Right kidney (tissue), 9 donors: ENCODE measurements around the gene NOXRED1.
"Not testable (repeated sequence)": the region's sequence is repeated elsewhere in the genome, so short reads cannot be mapped to it uniquely, and the experiment has no call there.

Source experiments
- DNase-seq: peaks from one replicate; pipeline ENCODE4 v3.0.0-alpha.2; 2016
- long read RNA-seq, 8 donors: transcript quantifications; one replicate each; lab custom pipeline, GENCODE V29; 2026

The NOXRED1 gene
- long read RNA-seq, donor 1 = 0 reads
- long read RNA-seq, donor 2 = 0 reads
- long read RNA-seq, donor 3 = 0 reads
- long read RNA-seq, donor 4 = 0 reads
- long read RNA-seq, donor 5 = 0 reads
- long read RNA-seq, donor 6 = 0 reads
- long read RNA-seq, donor 7 = 0 reads
- long read RNA-seq, donor 8 = 0 reads

DNA sequence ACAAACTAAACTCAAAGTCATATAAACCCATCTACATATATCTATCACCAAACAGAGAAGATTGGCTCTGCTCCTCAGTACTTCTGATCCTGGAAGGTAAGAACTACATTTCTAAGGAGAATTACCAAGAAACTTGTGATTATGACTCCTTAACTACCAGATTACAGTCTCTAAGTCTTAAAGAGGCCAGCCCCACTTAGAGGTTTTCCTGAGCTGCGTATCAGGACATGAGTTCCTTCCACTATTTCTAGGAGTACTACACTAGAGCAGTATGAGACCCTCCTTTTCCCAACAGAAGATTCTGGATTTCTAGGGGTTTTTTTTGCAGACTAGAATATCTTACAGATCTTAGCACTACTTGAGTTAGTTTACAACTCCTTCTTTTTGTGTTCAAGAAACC is at the start of gene NOXRED1:
TSS of gene NOXRED1 (minus strand) at position 101 of the 400 bp plus-strand sequence. CDS start 634 bp downstream, outside the sequence.
- no peak for DNase-seq

DNA sequence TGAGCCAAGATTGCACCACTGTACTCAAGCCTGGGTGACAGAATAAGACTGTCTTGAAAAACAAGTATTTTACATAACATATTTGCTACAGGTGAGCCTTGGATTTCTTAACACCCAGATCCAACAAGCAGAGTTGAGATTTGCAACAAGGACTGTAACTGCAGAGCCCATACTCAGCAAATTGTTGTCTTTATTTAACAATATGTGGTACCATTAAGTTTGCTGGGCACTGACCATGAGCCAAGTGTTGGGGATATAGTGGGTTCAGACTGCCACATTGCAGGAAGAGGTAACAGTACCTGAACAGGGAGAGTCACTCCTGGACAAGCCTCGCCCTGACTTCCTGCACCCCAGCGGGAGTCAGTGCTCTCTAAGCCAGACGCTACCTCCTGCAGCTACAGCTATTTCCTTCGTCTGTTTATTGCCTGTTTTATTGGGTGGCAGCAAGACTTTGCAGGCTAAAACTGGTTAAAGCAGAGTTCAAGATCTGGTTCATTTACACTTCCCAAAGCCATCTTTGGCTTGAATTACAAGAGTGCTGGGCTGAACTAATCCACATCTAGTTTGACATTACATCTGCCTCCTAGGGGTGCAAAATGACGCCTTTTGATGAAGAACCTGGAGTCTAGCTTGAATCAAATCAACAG is 47.0 kb upstream of the NOXRED1 start:
- DNase-seq = no peak

DNA sequence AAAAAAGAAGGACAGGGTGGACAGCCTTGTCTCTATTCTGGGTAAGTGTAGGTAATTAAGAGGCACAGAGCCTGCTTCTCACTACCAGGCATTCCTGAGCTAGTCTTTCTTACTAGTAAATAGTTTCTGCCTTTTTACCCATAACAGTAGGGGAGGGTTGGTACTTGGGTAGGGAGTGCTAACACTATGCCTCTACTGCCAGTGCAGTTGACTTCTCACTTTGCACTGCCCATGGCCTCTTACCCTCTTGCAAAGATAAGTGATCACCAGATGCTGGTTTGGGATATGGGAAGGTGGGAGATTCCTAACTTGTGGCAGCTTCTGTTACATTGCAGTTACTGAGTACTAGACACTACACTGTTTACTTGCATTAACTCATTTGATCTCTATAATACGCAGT is 46.2 kb upstream of the NOXRED1 start:
- no peak for DNase-seq

DNA sequence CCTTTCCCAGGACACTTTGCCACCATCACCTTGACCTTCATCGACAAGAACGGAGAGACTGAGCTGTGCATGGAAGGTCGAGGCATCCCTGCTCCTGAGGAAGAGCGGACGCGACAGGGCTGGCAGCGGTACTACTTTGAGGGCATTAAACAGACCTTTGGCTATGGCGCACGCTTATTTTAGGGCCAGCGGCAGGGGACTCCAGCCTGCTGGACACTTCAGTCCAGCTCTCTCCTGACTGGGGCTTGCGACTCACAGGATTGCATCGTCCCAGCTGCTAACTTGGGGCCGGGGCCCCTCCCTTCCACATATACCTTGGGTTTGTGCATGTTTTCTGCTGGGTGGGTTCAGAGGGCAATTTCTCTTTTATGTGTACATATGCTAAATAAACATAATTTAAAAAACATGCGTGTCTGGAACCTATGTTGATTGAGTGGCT is 45.8 kb upstream of the NOXRED1 start:
- DNase-seq = no peak

- DNase-seq = no peak
These were observed 44.5 kb upstream of the NOXRED1 start for GRCh38 chr14:77467801-77468200.

DNA sequence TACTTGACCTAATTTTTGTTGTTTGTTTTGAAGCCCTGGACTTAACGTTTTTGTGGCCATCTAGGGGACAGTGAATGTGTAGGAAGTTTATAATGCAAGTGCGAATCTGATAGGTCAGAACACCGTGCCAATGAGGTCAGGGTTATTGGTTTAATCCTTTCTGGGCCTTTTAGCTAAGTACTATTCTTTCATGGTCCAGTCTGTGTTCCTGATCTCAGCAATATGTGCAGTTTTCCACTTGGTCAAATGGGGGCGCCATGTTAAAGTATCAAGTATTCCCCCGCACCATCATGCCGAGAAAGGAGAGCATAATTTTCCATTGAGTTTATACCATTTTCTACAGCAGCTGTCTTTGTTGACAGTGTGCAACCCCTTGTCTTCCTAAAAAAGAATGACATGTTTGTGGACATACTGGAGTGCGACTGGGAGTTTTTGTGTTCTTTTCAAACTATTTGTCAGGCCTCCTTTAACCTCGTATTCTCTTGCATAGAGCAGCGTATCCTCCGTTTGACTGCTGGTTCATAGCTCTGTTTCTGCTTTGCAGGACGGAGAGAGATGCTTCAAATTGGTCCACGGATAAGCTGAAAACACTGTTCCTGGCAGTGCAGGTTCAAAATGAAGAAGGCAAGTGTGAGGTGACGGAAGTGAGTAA is 35.9 kb upstream of the NOXRED1 start:
- peak; percentile 21 for DNase-seq

DNA sequence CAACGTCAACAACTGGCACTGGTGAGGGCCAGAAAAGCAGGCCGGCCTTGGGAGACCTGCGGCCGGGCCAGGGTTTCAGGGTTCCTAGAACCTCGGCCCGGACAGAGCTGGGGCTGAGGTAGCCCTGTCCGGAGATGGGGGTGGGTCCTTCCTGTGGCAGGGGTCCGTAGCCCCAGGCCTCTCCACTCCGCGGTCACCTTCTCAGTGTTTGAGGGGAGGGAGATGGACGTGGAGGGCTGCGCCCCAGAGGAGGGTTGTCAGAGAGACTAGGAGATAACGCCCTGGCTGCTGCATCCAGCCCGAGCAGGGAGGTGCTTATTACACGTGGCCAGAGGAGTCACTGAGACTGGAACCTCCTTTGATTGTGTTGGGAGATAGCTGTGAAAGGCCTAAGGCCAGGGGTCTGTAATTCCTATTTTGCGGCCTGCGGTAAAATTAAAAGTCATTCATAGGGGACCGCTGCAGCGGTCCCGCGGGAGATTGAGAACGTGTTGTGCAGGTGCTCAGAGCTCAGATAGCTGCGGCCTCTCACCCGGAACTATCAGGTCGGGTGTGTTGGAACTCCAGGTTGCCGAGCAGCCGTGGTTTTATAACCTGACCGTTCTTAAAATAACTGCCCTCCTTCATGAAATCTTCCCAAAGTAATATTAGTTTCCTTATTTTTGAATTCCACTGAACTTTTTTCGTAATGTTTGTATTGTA is 35.1 kb upstream of the NOXRED1 start:
- peak; percentile 83 for DNase-seq

- peak; percentile 99 for DNase-seq
These were observed 34.4 kb upstream of the NOXRED1 start, which contains the start of the genes AHSA1 and VIPAS39 for GRCh38 chr14:77457522-77458248. TSS of gene AHSA1 (plus strand) at chr14:77458093. CDS start at chr14:77458190, 97 bp downstream. TSS of gene VIPAS39 (minus strand) at chr14:77457601. CDS start at chr14:77454102, 3,499 bp downstream.

GRCh38 chr14:77457115-77457521 is 33.8 kb upstream of the NOXRED1 start:
- DNase-seq = no peak

DNA sequence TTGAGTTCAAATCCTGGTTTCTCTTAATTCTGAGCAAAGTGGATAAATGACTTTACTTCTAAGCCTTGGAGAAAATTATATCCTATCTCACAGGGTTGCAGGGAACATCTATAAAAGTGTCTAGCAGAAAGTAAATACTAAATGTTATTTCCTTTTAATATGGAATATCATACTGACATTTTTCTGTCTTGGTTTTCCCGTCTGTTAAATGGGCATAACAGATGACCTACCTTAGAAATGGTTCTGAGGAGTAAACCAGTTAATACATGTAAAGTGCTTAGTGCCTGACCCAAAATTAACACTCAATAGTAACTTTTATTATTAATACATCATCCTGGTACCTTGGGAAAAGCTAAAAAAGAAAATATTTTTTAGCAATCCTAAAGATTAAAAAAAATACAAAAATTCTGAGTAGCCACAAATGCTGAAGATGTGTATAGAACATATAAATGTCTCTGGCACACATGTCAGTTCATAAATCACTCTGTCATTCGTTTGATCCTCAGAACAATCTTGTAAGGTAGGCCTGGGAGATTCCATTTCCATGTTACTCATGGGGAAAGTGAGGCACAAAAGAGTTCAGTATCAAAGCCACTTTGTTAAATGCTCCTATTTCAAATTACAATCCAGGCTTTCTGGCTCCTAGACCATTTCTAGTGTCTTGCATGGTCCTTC is 32.8 kb upstream of the NOXRED1 start:
- DNase-seq = no peak

GRCh38 chr14:77442196-77442595 is 18.9 kb upstream of the NOXRED1 start:
- DNase-seq = no peak

- DNase-seq = no peak
These were observed 16.5 kb upstream of the NOXRED1 start for GRCh38 chr14:77439861-77440260.

DNA sequence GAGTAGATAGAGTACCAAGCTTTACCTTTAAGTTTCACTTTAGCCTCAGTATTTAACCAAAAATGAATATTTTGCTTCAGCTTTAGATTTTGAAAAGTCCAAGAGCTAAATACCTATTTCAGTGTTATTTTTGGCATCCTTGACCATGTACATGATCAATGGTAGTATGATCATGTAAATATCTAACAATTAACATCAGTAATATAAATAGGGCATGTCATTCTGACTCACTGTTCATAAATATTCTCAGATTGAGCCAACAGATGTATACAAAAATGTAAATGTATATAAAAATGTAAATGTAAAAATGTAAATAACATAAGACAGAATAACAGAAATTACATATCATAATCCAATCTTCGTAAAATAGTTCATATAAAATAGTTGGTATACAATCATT is 15.3 kb upstream of the NOXRED1 start:
- DNase-seq = no peak

DNA sequence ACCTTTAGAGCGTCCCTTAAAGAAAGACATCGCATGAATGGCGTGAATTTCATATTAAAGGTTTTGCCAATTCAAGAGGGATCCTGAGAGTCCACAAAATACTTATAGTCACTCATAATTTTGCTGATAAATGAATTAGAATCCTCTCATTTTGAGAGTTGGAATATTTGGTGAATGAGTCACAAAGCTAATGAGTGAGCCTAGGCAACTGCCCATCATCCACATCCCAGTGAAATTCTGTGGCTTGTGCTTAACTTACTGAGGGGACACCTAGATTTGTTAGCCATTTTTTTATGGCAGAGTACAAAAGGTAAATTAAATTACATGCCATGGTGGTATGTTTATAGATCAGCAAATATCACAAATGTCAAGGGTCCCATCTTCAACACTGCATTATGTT is 12.7 kb upstream of the NOXRED1 start:
- no peak for DNase-seq

- no peak for DNase-seq
These were observed 3.1 kb upstream of the NOXRED1 start for GRCh38 chr14:77426396-77426795.

GRCh38 chr14:77424862-77425261 is 1.5 kb upstream of the NOXRED1 start:
- DNase-seq = no peak

DNA sequence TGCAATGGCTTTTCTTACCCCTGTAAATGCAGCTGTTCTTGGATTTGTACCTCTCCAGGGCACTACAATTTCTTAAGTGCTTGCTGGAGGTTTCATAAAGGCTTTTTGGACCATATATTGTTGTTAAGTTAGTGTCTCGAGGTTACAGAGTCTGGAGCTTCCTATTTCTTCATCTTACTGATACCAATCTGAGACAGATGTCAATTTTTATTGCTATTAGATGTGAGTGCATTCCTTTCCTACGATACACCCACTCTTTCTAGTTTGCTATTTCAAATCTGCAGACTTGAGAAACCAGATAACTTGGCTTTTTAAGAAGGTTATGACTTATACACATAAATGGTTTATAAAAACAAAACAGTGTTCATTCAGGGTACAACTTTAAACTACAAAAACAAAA is 2.1 kb downstream of the NOXRED1 start:
- DNase-seq = no peak

DNA sequence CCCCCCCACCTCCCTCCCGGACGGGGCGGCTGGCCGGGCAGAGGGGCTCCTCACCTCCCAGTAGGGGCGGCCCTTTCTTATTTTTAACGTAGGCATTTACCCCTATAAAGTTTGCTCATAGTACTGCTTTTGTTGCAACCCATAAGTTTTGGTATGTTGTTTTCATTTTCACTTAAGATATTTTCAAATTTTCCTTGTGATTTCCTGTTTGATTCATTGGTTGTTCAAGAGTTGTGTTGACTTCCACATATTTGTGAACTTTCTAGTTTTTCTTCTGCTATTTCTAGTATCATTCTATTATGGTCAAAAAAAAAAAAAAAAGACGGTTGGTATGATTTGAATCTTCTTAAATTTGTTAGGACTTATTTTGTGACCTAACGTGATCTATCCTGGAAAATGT is 6.5 kb downstream of the NOXRED1 start:
- no peak for DNase-seq

DNA sequence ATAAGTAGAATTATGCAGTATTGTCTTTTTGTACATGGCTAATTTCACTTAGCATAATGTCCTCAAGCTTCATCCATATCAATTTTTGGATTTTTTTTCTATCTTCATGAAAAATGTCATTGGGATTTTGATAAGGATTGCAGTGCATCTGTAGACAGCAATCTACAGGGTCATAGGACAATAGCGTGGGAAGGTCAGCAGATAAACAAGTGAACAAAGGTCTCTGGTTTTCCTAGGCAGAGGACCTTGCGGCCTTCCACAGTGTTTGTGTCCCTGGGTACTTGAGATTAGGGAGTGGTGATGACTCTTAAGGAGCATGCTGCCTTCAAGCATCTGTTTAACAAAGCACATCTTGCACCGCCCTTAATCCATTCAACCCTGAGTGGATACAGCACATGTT is 7.2 kb downstream of the NOXRED1 start:
- DNase-seq = not testable (repeated sequence)

DNA sequence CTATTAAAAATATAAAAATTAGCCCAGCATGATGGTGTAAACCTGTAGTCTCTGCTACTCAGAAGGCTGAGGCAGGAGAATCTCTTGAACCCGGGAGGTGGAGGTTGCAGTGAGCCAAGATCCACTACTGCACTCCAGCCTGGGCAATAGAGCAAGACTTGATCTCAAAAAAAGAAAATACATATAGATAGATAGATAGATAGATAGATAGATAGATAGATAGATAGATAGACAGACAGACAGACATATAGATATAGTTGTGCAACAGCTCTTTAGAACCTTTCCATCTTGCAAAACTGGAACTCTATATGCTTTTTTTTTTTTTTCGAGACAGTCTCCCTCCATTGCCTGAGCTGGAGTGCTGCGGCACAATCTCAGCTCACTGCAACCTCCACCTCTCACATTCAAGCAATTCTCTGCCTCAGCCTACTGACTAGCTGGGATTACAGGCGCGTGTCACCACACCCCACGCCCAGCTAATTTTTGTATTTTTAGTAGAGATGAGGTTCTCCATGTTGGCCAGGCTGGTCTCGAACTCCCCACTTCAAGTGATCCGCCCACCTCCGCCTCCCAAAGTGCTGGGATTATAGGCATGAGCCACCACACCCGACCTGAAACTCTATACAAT is 7.8 kb downstream of the NOXRED1 start:
- DNase-seq = not testable (repeated sequence)

DNA sequence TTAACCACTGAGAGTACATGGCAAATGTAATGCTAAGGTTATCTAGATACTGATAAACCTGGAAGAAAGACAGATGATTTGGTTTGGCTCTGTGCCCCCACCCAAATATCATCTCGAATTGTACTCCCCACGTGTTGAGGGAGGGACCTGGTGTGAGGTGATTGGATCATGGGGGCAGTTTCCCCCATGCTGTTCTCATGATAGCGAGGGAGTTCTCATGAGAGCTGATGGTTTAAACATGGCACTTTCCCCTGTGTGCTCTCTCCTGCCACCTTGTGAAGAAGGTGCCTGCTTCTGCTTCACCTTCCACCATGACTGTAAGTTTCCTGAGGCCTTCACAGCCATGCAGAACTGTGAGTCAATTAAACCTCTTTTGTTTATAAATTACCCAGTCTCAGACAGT is 14.2 kb downstream of the NOXRED1 start:
- no peak for DNase-seq
